GM21423 (cell line): Measurements from ENCODE around the gene ZNRF2.
"Not testable (repeated sequence)": the region's sequence is repeated elsewhere in the genome, so short reads cannot be mapped to it uniquely, and the experiment has no call there.

Experiments used
- ATAC-seq: cut with Tn5 transposase; IDR thresholded peaks from one replicate; pipeline ENCODE4 v1.9.1; 2021; ENCODE audit warnings: mild to moderate bottlenecking, moderate library complexity; ENCODE audit not compliant: unreplicated experiment

The ZNRF2 gene

GRCh38 chr7:30352169-30352568 is 67.8 kb downstream of the ZNRF2 start:
- ATAC-seq: no peak

- ATAC-seq: no peak
These were observed 69.1 kb downstream of the ZNRF2 start for GRCh38 chr7:30353532-30353931.

GRCh38 chr7:30353932-30354607 is 69.7 kb downstream of the ZNRF2 start:
- no peak for ATAC-seq

GRCh38 chr7:30354791-30355190 is 70.4 kb downstream of the ZNRF2 start:
- ATAC-seq: no peak

- ATAC-seq: no peak
These were observed 75.6 kb downstream of the ZNRF2 start for GRCh38 chr7:30359957-30360356.

- ATAC-seq: no peak
These were observed 79.6 kb downstream of the ZNRF2 start for GRCh38 chr7:30363778-30364563.

- ATAC-seq: no peak
These were observed 80.4 kb downstream of the ZNRF2 start for GRCh38 chr7:30364773-30365172.

GRCh38 chr7:30365621-30366020 is 81.2 kb downstream of the ZNRF2 start:
- no peak for ATAC-seq

- ATAC-seq: no peak
These were observed 82.2 kb downstream of the ZNRF2 start for GRCh38 chr7:30366606-30367005.

- ATAC-seq: no peak
These were observed 83.2 kb downstream of the ZNRF2 start for GRCh38 chr7:30367561-30367960.

- ATAC-seq: no peak
These were observed 85.5 kb downstream of the ZNRF2 start for GRCh38 chr7:30369879-30370278.

GRCh38 chr7:30371321-30371720 is 86.9 kb downstream of the ZNRF2 start:
- ATAC-seq: no peak

GRCh38 chr7:30378275-30378674 is 93.9 kb downstream of the ZNRF2 start:
- no peak for ATAC-seq

- no peak for ATAC-seq
These were observed 94.7 kb downstream of the ZNRF2 start for GRCh38 chr7:30379131-30379530.

GRCh38 chr7:30379741-30380140 is 95.3 kb downstream of the ZNRF2 start:
- no peak for ATAC-seq

GRCh38 chr7:30380294-30380693 is 95.9 kb downstream of the ZNRF2 start:
- no peak for ATAC-seq

GRCh38 chr7:30380824-30381223 is 96.4 kb downstream of the ZNRF2 start:
- not testable (repeated sequence) for ATAC-seq

- ATAC-seq: no peak
These were observed 98.2 kb downstream of the ZNRF2 start for GRCh38 chr7:30382607-30383006.

GRCh38 chr7:30389791-30390190 is 105.4 kb downstream of the ZNRF2 start:
- ATAC-seq: no peak

- no peak for ATAC-seq
These were observed 106.6 kb downstream of the ZNRF2 start for GRCh38 chr7:30390736-30391636.

GRCh38 chr7:30391806-30392205 is 107.4 kb downstream of the ZNRF2 start:
- no peak for ATAC-seq
